Measurements from ENCODE around the gene CHRDL2.

DNA sequence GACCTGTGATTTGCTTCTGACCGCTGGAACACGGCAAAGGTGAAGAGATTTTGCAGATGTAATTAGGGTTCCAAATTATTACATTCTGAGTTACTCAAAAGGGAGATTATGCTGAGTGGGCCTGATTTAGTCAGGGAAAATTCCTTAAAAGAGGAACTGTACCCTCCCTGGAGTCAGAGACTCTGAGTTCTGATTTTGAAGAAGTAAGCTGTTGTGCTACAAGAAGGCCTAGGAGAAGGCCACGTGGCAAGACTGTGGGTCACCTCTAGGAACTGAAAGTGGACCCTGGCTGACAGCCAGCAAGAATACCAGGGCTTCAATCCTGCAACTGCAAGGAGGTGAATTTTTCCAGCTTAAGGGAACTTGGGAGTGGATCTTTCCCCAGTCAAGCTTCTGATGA is 45.3 kb downstream of the CHRDL2 start:
- TF ChIP-seq, protein P1, sequence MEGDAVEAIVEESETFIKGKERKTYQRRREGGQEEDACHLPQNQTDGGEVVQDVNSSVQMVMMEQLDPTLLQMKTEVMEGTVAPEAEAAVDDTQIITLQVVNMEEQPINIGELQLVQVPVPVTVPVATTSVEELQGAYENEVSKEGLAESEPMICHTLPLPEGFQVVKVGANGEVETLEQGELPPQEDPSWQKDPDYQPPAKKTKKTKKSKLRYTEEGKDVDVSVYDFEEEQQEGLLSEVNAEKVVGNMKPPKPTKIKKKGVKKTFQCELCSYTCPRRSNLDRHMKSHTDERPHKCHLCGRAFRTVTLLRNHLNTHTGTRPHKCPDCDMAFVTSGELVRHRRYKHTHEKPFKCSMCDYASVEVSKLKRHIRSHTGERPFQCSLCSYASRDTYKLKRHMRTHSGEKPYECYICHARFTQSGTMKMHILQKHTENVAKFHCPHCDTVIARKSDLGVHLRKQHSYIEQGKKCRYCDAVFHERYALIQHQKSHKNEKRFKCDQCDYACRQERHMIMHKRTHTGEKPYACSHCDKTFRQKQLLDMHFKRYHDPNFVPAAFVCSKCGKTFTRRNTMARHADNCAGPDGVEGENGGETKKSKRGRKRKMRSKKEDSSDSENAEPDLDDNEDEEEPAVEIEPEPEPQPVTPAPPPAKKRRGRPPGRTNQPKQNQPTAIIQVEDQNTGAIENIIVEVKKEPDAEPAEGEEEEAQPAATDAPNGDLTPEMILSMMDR (IDR thresholded peaks at IDR 0.05; ENCODE audit: insufficient read depth, low read length, poor library complexity, severe bottlenecking) = no peak
- TF ChIP-seq EZH2phosphoT487 (conservative IDR thresholded peaks at IDR 0.05; ENCODE audit: low read length) = no peak

Data from SU-DHL-6 (cell line).